Measurements from ENCODE around the gene AGPAT1. TPM values are rescaled to one million over a fixed set of nuclear protein-coding genes. Genes with fewer than 3 reads are reported as not detected.

AGPAT1 gene
- total RNA-seq, 2 experiments from 2014 or later = 24.5 to 28.1 TPM

GRCh38 chr6:32192608-32193039 is 16.7 kb upstream of the AGPAT1 start, which contains the start of gene GPSM3:
TSS of gene GPSM3 (minus strand) at chr6:32192643. CDS start at chr6:32192513, 130 bp downstream.
- intact Hi-C loops (cut with micrococcal nuclease; ENCODE audit: unreplicated experiment) = no loop called here
- ChIA-PET POLR2A (interaction anchor here (0.7 to 1.6 kb wide), 8 partner anchors 11 to 539 kb away, joined by 3 to 5 read pairs (median 4); partner anchors contain the start of genes AGPAT1, ATF6B and CSNK2B), CTCF (ENCODE audit: unreplicated experiment) (interaction anchor here (0.6 to 1.2 kb wide), 4 partner anchors 16 to 662 kb away, joined by 3 to 6 read pairs (median 3); partner anchors contain the start of gene FKBPL)
- Histone ChIP-seq H4K20me1 (ENCODE audit: insufficient read depth, low read length) (no peaks in the 10 kb centered on the region), H3K27ac (ENCODE audit: low read depth, low read length, poor library complexity, severe bottlenecking) (peak within 1 kb of the TSS; percentile 79), H3K79me2 (ENCODE audit: insufficient read depth, low read depth, low read length) (peaks cover 31% of the 10 kb centered on the region; the same call in 1 of the 2 replicates), H3K4me1 (ENCODE audit: insufficient read depth, low read length, poor library complexity, severe bottlenecking) (peaks cover 66% of the 10 kb centered on the region), H3K4me3 (ENCODE audit: low read depth, low read length, poor library complexity, severe bottlenecking) (peak within 1 kb of the TSS; percentile 92), H3K9me3 (ENCODE audit: low read length) (no peaks in the 10 kb centered on the region), H3K4me2 (ENCODE audit: low read length) (peak within 1 kb of the TSS; percentile 86), H2AFZ (ENCODE audit: low read length) (peak within 1 kb of the TSS; percentile 3; the same call in 1 of the 2 replicates), H3K36me3 (ENCODE audit: insufficient read depth, low read length) (peaks cover 11% of the 10 kb centered on the region), H3K9me2 (ENCODE audit: insufficient read depth, low read length) (no peaks in the 10 kb centered on the region)
- TF ChIP-seq CTCF (conservative IDR thresholded peaks at IDR 0.05; ENCODE audit: low read length) (no peak), EZH2phosphoT487 (IDR thresholded peaks at IDR 0.05; ENCODE audit: borderline replicate concordance, low read depth, low read length) (no peak)
- no TSS peak for BruUV-seq (replicated peaks)
- DNase-seq (ENCODE audit: low spot score) = peak; percentile 71

- intact Hi-C loops (cut with micrococcal nuclease; ENCODE audit: unreplicated experiment) = no loop called here
- H3K4me1 ChIP-seq (ENCODE audit: insufficient read depth, low read length, poor library complexity, severe bottlenecking) = peaks cover 66% of the 10 kb centered on the region
Observed at GRCh38 chr6:32191696-32192607, 16.1 kb upstream of the AGPAT1 start.

More at GRCh38 chr6:32191696-32192607, 16.1 kb upstream of the AGPAT1 start:
- ChIA-PET CTCF (ENCODE audit: unreplicated experiment) (interaction anchor here (0.8 to 1.2 kb wide), 2 partner anchors 15 to 61 kb away, joined by 3 to 6 read pairs; partner anchors contain the start of gene FKBPL), POLR2A (interaction anchor here (0.7 to 3.3 kb wide), 8 partner anchors 11 to 539 kb away, joined by 3 to 16 read pairs (median 4); partner anchors contain the start of genes AGPAT1 and ATF6B)
- peak overlapping the region; percentile 92 for H3K4me3 ChIP-seq (ENCODE audit: low read depth, low read length, poor library complexity, severe bottlenecking)
- no peak for DNase-seq (ENCODE audit: low spot score)
- no TSS peak for BruUV-seq (replicated peaks)
- peaks cover 18% of the 10 kb centered on the region for H3K36me3 ChIP-seq (ENCODE audit: insufficient read depth, low read length)
- H3K4me2 ChIP-seq (ENCODE audit: low read length) = peak overlapping the region; percentile 86
- H3K27ac ChIP-seq (ENCODE audit: low read depth, low read length, poor library complexity, severe bottlenecking) = peak overlapping the region; percentile 79
- no peaks in the 10 kb centered on the region for H3K9me3 ChIP-seq (ENCODE audit: low read length)
- peaks cover 31% of the 10 kb centered on the region; the same call in 1 of the 2 replicates for H3K79me2 ChIP-seq (ENCODE audit: insufficient read depth, low read depth, low read length)
- no peak for TF ChIP-seq EZH2phosphoT487 (IDR thresholded peaks at IDR 0.05; ENCODE audit: borderline replicate concordance, low read depth, low read length)
- no peak for TF ChIP-seq CTCF (conservative IDR thresholded peaks at IDR 0.05; ENCODE audit: low read length)
- H4K20me1 ChIP-seq (ENCODE audit: insufficient read depth, low read length) = no peaks in the 10 kb centered on the region
- no peak overlapping the region for H2AFZ ChIP-seq (ENCODE audit: low read length)
- H3K9me2 ChIP-seq (ENCODE audit: insufficient read depth, low read length) = no peaks in the 10 kb centered on the region
